ENCODE data around the gene ATP13A1.
"Not testable (repeated sequence)": the region's sequence is repeated elsewhere in the genome, so short reads cannot be mapped to it uniquely, and the experiment has no call there.

The ATP13A1 gene

DNA sequence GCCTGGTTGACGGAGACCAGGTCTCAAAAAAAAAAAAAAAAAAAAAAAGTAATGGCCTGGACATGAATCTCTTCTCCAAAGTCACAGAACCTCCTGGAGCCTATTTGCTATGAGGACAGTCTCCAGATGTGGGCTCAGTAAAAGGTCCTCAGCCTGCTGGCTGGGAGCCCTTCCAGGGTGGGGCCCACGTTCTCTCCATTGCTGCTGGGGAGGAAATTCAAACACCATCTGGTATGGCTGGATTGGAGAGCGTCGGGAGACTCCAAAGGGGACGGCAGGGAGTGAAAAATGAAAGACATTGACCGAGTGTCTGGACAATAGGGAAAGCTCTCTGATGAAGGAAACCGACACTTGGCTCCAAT is 43.6 kb downstream of the ATP13A1 start:
- no peak for DNase-seq (ENCODE audit: low read depth, low spot score)

DNA sequence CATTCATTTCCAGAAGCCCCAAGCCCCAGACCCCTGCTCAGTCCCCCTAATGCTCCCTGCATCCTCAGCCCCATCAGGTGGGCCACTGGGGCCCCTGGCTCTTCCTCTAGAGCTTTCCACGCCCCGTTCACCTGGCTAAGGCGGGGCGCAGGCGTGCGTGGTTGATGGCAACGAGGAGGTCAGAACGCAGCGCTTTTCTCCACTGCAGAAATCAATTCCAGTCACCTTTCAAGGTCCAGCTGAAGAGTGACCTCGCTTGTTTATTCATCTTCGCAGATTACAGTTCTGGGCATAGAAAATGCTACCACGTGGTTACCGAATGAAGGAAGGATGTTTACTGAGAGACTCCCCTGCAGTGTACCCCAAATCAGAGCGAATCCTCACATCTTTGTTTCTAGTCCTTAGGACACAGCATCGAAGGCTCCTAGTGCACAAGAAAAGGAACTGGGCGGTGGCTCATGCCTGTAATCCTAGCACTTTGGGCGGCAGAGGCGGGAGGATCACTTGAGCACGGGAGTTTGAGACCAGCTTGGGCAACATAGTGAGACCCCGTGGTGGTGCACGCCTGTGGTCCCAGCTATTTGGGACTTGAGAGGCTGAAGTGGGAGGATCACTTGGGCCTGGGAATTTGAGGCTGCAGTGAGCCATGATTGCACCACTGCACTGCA is 44.2 kb downstream of the ATP13A1 start:
- no peak for DNase-seq (ENCODE audit: low read depth, low spot score)

DNA sequence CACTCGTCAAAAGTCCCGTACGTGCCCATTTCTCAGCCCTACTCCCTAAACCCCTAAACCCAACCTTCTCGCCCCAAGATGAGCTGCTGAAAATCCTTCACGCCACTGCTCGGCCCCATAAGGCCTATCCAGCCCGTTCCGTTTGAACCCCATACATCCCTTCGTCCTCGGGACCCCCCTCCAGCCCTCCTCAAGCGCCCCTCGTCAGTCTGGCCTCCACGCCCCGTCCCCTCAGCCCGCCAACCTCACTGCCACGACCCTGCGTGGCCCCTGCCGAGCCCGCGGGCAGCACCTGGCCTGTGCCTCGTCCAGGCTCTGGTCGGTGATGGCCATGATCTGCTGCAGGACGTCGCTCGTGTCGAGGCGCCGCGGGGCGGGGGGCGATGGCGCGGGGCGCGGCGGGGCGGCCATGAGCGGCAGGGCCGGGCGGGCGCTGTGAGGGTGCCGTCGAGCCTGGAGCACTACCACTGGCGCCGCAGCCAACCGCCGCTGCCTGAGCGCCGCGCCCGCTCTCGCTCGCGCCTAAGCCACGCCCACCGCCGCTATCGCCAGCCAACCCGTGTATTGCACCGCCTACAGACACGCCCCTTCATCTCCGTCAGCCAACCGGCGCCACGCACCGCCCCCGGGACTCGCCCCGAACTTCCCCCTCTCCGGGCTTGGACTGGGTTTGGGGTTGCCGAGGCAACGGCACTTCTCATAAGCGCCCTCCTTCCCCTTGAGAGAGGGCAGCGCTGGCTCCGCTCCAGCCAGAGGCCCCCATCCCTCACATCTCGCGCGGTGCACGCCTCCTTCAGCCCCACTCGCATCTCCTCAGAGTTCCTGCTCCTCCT is 45.0 kb downstream of the ATP13A1 start, which contains the start of gene PBX4:
PBX4 (minus strand) TSS at position 469 of the 833 bp plus-strand sequence; CDS start at position 411, 58 bp downstream.
- peak; percentile 98 for DNase-seq (ENCODE audit: low read depth, low spot score)

DNA sequence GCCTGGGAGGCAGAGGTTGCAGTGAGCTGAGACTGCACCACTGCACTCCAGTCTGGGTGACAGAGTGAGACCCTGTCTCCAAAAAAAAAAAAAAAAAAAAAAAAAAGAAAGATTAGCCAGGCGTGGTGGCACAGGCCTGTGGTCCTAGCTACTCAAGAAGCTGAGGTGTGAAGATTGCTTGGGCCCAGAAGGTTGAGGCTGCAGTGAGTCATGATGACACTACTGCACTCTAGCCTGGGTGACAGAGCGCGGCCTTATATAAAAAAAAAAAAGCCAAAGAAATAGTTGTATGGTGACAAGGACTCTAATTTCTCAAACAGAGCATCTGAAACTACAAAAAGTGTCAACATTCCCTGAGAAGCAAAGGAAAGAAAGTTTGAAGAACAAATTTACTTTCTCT is 48.4 kb downstream of the ATP13A1 start:
- no peak for DNase-seq (ENCODE audit: low read depth, low spot score)

DNA sequence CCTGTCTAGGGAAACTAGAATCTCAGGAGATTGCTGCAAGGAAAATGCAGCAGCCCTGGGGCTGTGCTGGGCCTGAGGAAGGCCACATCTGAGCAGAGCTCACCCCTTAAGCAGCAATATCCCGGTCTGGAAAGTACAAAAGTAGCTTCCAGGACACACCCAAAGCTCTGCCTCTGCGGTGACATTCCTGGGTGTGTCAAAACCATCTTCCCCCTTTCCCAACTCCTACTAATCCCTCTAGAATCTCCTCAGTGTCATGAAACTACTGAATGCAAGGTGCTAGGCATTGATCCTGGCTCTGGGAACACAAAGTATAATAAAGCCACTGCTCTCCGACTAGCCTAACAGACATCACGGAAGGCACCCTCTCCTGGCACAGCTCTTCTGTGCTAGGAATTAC is 50.0 kb downstream of the ATP13A1 start:
- peak; percentile 77 for DNase-seq (ENCODE audit: low read depth, low spot score)

DNA sequence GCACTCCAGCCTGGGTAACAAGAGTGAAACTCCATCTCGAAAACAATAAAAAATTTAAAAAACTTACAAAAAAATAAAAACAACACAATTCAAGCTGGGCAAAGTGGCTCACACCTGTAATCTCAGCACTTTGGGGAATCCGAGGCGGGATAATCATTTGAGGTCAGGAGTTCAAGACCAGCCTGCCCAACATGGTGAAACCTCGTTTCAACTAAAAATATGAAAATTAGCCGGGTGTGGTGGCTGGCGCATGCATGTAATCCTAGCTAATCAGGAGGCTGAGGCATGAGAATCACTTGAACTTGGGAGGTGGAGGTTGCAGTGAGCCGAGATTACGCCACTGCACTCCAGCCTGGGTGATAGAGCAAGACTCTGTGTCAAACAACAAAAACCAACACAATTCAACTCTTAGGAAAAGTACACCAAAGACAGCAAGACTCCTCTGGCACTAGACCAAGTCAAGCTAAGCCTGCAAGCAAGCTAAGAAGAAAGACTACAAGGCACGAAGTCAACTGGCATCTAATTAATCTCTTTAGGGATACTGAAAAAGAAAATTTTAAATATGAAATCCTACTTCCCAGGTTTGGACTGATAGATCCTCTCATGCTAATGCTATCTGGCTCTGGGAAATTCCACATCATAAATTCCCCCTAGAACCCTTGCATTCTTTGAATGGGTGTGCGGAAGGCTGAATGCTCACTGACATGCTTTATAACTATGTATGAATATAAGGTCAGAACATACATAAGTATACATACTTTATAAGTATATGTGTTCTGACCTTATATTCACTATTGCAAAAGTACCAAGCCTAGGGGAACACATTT is 52.9 kb downstream of the ATP13A1 start:
- DNase-seq (ENCODE audit: low read depth, low spot score) = no peak

DNA sequence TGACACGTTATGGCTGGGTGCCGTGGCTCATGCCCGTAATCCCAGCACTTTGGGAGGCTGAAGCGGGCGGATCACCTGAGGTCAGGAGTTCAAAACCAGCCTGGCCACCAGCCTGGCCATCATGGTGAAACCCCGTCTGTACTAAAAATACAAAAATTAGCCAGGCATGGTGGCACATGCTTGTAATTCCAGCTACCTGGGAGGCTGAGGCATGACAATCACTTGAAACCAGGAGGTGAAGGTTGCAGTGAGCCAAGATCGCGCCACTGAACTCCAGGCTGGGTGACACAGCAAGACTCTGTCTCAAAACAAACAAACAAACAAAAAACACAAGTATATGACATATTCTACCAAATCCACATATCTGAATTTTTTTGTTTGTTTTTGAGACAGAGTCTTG is 56.8 kb downstream of the ATP13A1 start:
- not testable (repeated sequence) for DNase-seq (ENCODE audit: low read depth, low spot score)

DNA sequence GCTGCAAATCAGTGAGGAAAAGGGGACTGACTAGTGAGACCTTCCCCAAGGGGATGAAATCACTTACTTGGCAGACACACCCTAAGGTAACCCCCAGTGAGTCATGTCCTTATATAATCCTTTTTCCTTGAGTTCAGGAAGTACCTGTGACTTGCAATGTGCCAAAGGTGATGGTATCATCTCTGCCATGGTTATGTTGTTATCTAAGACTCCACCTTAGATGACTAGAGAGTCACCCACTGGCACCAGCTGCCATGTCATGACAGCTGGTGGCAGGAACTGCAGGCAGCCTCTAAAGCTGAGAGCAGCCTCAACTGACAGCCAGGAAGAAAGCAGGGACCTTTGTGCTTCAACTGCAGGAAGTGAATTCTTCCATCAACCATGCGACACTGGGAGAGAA is 57.5 kb downstream of the ATP13A1 start:
- no peak for DNase-seq (ENCODE audit: low read depth, low spot score)

DNA sequence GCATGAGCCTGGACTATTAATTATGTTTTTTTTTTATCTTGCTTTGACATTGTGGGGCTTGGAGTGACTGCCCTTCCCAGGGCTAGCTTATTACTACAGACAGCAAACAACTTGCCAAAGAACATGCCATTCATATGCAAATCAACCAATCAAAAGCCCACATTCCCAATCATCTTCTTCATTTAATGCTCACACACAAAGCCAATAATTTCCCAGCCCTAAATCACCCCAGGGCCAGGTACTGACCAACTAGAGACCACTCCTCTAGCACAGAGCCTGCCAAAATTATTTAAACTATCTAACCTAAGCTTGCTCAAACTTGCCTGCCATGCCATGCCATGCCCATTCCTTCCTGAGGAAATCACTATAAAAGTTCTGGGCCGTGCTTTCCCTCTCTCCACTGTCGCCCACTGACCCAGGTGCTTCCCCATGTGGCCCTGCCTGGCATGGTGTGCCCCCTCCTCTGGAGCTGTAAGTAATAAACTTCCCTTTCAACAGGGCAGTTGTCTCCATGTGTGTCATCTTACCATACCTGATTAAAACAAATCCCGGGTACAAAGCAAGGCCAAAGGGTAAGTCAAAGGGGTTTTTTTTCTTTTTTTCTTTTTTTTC is 60.7 kb downstream of the ATP13A1 start:
- no peak for DNase-seq (ENCODE audit: low read depth, low spot score)

DNA sequence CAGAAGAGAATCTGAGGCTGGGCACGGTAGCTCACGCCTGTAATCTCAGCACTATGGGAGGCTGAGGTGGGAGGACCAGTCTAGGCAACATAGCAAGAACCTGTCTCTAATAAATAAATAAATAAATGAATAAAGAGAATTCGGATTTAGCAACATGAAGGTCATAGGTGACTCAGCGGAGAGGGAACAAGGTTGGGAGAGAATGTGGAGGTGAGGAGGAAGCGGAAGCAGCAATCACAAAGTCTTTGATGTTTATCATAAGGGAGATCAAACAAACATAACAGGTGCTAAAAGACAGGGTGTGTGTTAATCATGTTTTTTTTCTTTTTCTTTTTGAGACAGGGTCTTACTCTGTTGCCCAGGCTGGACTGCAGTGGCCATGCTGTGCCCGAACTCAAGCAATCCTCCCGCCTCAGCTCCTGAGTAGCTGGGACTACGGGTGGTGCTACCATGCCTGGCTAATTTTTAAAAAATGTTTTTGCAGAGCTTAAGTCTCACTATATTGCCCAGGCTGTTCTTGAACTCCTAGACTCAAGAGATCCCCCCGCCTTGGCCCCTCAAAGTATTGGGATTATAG is 61.3 kb downstream of the ATP13A1 start:
- no peak for DNase-seq (ENCODE audit: low read depth, low spot score)

DNA sequence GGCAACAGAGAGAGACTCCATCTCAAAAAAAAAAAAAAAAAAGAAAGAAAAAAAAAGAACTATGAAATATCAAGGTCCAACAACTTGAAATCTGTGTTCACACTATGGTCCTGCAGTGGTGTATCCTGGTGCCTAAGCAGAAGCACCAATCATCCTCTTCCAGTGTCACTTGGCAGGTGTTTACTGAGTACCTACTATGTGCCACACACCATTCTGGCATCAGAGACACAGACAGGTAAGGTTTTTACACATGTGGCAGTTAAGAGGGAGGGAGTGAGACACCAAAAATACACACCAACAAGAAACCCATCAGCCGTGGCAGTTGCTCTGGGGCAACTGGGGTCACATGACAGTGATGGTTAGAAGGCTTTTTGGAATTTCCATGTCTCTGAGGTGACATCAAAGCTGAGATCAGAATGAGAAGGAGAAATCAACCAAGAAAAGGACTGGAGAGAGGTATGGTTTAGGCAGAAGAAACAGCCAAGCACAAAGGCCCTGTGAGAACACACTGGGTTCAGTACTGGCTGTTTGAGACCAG is 62.6 kb downstream of the ATP13A1 start:
- no peak for DNase-seq (ENCODE audit: low read depth, low spot score)

DNA sequence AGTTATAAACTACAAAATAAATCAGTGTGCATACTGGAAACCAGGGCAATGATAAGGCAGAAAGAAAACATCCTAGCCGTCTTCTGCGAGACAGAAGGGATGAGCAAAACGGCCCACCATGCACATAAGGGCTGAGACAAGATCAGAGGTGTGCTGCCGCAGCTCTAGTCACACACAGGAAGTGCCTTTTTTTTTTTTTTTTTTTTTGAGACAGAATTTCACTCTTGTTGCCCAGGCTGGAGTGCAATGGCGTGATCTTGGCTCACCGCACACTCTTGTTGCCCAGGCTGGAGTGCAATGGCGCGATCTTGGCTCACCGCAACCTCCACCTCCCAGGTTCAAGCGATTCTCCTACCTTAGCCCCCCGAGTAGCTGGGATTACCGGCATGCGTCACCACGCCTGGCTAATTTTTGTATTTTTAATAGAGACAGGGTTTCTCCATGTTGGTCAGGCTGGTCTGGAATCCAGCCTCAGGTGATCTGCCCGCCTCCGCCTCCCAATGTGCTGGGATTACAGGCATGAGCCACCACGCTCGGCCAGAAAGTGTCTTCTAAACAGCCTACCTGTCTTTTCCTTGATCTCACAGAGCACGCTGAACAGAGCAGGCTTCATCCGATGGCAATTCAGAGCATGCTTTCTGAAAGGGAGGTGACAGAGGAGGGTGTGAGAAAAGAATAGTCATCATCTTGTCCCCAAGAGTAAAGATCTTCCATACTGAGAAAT is 64.6 kb downstream of the ATP13A1 start:
- DNase-seq (ENCODE audit: low read depth, low spot score) = not testable (repeated sequence)

DNA sequence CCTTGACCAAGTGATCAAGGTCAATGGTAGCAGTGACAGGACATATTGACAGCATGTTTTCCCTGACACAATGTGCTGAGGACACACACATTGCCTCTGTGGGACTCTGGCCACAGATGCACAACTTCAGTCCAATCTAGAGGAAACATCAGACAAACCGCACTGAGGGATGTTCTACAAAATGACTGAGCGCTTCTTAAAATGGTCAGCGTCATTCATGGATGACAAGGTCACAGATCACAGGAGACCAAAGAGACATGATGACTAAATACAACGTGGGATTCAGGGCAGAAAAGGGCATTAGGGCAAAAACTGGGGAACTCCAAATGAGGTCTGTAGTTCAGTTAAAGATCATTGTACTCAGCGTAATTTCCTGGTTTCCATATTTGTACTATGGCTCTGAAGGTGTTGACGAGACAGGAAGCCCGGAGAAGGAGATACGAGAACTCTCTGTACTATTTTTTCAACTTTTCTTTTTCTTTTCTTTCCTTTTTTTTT is 65.6 kb downstream of the ATP13A1 start:
- no peak for DNase-seq (ENCODE audit: low read depth, low spot score)

Measured in ELF-1 (cell line).